Measurements from ENCODE around the gene NUP133.
"Not testable (repeated sequence)": the region's sequence is repeated elsewhere in the genome, so short reads cannot be mapped to it uniquely, and the experiment has no call there.

The NUP133 gene

DNA sequence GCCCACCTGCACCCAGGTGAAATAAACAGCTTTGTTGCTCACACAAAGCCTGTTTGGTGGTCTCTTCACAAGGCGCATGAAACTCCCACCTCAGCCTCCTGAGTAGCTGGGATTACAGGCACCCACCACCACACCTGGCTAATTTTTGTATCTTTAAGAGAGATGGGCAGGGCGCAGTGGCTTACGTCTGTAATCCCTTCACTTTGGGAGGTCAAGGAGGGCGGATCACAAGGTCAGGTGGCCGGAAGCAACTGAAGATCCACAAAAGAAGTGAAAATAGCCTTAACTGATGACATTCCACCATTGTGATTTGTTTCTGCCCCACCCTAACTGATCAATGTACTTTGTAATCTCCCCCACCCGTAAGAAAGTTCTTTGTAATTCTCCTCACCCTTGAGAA lies 89.6 kb downstream of the NUP133 start:
- DNase-seq (ENCODE audit: low read depth, low spot score) = not testable (repeated sequence)

GRCh38 chr1:229412810-229413209 lies 95.3 kb downstream of the NUP133 start:
- not testable (repeated sequence) for DNase-seq (ENCODE audit: low read depth, low spot score)

DNA sequence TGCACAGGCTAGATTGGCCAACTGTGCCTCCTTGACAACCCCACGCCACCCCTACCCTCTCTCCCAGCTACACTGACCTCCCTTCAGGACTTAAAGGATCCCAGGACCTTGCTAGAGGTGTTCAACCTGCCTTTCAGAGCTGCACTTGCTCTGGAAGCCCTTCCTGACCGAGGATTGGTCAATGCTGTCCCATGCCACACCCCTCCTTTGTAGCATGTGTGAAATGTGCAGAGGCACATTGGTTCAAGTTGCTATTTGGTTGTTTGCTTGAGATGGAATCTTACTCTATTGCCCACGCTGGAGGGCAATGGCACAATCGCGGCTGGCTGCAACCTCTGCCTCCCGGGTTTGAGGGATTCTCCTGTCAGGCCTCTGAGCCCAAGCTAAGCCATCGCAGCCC lies 96.1 kb downstream of the NUP133 start:
- no peak for DNase-seq (ENCODE audit: low read depth, low spot score)

- no peak for DNase-seq (ENCODE audit: low read depth, low spot score)
Observed at GRCh38 chr1:229411434-229412055, 96.6 kb downstream of the NUP133 start.

DNA sequence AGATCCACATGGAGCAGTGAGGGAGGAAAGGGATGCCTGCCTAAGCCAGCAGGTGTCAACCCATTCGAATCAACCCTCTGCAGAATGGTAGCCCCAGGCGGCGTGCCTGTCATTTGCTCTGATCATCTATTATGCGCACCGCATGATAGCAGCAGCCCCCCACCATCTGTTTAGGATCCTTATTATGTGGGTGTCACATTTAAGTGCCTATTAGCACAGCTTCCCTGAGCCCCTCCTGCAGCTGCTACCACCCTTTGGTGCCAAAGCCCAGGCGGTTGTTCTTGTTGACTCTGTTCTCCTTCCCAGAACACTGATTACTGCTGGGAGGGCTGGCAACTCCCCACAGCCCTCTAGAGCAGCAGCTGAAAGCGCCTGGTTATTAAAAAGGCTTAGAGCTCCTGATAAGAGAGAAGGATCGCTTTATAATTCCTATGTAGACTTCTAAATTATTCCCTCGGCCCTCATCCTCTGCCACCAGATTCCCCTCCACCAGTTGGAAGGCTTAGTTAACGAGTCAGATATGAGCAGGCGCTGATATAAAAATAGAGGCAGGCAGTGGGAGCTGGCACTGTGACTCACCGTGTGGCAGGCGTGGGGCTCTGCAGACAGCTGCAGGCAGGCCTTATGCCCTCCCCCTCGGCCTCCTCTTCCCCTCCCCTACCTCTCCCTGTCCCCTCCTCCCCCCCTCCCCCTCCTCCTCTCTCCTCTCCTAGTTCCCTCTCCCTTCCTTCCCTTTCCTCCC lies 97.3 kb downstream of the NUP133 start:
- no peak for DNase-seq (ENCODE audit: low read depth, low spot score)

DNA sequence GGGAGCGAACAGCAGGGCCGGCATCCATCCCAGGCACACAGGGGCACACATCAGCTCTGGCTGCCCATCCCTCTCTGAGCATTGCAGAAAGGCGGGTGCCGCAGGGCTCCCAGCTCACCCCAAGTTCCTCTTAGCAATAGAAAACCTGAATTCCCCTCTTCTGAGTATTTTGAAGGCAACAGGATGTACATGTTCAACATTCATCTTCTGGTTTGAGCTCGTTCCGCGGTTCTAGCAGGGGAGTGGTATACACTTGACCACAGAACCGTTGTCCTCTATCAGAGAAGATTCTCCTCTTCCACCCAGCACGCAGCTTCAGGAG lies 97.8 kb downstream of the NUP133 start:
- no peak for DNase-seq (ENCODE audit: low read depth, low spot score)

DNA sequence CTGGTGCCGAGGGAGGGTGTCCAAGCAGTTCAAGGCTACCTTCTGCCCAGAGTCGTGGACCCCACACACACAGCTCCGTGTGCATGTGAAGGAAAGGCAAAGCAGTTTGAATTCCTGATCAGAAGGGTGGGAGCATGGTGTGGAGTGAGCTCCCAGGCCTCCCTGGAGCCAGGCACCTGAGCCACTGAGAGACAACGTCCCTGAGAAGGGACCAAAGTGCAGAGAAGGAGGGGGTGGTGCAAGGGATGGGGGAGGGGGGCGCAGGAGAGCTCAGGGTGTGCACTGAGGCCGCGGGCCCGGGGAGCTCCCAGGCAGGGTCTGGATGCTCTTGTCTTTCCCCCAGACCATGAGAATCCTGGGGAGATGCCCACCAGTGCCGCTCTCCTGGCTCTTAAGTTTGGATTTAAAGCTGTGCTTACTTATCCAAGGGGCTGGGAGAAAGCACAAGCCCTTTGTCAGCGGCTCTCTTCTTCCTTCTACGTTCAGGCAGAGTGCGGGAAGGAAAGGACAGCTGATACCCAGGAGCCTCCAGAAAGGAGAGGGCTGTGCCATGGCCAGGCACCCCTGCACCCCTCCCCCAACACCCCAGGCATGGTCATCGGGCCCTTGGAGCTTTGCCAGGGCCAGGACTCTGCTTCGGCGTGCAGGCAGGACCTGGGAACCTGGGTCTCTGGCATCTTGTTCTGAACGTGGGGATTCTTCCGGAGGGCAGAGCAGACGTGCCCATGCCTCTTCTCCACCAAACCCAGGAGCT lies 98.3 kb downstream of the NUP133 start:
- no peak for DNase-seq (ENCODE audit: low read depth, low spot score)

DNA sequence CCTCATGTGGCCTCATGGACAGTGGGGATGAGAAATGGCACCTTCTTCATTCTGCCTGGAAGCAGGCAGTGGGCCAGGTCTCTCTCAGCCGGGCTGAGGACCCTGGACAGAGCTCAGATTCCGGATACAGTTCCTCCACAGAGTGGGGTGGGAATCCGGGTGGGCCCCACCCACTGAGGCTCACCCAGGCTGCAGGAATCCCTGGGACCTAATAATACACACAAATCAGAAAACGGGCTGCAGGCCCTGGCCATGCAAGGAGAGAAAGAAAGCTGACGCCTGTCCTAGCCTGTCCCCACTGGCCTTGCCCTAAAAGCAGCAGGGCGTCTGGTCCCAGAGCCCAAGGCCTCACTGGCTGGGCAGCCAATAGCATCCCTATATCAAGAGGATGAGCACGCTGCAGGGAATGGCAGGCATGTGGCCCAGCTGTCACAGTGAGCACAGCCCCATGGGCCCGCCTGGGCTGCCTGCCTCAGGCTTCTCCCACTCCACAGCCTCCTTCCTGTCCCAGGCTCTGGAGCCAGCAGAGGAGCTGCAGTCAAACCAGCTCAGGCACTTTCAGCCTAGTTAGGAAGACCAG lies 99.6 kb downstream of the NUP133 start:
- no peak for DNase-seq (ENCODE audit: low read depth, low spot score)

GRCh38 chr1:229407206-229408026 lies 100.7 kb downstream of the NUP133 start:
- no peak for DNase-seq (ENCODE audit: low read depth, low spot score)

DNA sequence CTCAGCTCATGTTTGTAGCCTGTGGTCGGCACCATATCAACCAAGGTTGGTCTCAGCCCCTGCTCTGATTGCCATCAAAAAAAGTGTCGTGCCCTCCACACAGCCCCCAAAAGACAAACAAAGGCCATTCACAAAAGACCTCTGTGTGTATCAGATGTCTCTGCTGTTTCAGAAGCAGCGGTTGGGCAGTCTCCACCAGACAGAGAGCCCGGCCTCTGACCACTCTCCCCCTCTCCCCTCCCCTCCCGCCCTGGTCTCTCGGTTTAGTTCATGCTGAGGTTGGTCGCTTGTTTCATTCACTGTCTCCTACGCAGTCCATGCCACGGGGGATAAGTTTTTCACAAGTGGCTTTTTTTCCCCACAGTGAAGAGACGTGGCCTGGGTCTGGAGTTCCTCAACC lies 101.3 kb downstream of the NUP133 start:
- no peak for DNase-seq (ENCODE audit: low read depth, low spot score)

GRCh38 chr1:229403573-229403972 lies 104.6 kb downstream of the NUP133 start:
- no peak for DNase-seq (ENCODE audit: low read depth, low spot score)

DNA sequence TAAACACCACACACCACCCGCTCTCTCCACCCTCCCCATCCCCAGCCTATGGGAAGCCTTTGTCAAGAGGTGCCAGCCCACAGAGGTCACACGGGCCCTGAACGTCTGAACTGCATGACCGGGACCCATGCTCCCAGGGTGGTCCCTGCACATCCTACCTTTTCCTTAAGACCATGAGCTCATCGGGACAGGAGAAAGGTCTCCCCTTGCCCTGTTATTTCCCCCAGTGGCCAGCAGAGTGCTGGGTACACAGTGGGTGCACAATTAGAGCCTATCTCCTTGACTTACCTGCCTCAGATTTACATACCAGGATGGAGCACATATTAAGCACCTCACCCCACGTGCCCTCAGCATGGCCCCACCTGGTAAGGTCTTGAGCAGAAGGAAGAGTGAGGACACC lies 105.1 kb downstream of the NUP133 start:
- DNase-seq (ENCODE audit: low read depth, low spot score) = no peak

DNA sequence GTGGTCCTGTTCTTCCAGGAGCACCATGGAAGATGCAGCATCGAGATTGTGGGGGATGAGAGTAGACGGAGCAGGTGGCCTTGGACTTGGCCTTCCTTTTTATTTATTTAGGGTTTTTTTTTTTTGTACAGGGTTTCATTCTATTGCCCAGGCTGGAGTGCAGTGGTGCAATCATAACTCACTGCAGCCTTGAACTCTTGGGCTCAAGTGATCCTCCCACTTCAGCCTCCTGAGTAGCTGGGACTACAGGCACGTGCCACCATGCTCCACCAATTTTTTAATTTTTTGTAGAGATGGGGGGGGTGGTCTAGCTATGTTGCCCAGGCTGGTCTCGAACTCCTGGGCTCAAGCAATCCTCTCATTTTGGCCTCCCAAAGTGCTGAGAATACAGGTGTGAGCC lies 105.8 kb downstream of the NUP133 start:
- DNase-seq (ENCODE audit: low read depth, low spot score) = not testable (repeated sequence)

DNA sequence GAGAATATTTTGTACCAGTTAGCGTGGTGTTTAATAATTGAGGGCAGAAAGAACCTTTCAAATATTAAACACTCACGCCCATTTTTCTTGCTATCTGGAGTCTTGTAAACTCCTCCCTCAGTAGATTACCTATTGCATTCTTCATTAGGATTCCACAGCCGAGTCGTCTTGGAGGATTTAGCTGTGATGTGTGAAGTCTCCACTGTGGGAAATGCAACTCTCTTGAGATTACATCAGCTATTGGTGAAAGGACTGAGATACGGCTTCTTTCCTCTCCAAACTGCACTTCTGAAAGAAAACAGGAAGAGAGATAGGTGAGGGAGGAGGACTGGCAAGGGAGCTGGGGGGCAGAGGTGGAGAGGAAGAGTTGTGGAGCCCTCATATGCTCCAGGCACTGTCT lies 110.4 kb downstream of the NUP133 start:
- no peak for DNase-seq (ENCODE audit: low read depth, low spot score)

DNA sequence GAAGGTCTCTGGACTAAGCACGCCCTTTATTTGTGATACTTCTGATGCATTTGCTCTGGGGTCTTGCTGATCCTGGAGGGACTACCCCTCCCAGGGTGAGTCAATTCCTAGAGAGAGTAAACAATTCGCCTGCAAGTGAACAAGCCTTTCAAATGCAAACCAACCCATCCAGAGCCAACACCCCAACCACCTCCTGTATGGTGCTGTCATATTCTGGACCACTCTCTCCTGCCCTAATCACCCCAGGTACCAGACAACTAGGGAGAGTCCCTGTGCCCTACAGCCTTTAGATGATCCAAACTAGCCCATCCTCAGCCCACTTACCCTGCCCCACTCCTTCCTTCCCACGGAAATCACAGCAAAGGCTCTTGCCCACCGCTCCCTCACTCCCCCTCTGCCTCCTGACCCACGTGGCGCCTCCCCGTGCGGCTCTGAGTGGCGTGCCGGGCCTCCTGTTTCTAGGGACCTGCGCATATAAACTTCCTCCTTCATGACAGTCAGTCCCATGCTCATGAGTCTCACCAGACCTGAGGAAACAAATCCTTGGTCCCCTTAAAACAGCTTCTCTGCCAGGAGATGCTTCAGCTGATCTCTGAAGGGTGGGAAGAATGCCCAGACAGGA lies 111.4 kb downstream of the NUP133 start:
- no peak for DNase-seq (ENCODE audit: low read depth, low spot score)

DNA sequence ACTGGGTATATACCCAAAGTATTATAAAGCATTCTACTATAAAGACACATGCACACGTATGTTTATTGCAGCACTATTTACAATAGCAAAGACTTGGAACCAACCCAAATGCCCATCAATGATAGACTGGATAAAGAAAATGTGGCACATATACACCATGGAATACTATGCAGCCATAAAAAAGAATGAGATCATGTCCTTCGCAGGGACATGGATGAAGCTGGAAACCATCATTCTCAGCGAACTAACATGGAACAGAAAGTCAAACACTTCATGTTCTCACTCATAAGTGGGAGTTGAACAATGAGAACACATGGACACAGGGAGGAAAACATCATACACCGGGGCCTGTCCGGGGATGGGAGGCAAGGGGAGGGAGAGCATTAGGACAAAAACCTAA lies 113.6 kb downstream of the NUP133 start:
- DNase-seq (ENCODE audit: low read depth, low spot score) = not testable (repeated sequence)

DNA sequence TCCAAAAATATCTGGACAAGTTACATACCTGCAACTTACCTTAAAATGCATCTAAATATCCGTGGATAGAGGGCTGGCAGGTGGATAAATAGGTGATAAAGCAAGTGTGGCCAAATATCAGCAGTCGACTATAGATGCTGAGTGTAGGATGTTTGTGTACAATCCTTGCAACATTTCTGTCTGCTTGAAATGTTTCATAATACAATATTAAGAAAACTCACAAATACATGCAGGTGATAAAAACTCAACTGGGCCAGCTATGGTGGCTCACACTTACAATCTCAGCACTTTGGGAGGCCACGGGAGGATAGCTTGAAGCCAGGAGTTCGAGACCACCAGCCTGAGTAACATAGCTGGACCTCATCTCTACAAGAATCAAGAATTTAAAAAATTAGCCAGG lies 115.2 kb downstream of the NUP133 start:
- DNase-seq (ENCODE audit: low read depth, low spot score) = no peak
